Tibial nerve (tissue), 4 donors: ENCODE data around the gene CCDC34. TPM values are rescaled to one million over a fixed set of nuclear protein-coding genes. Genes with fewer than 3 reads are reported as not detected.

Source experiments
- DNase-seq, 2 donors: peaks; one replicate each; pipeline ENCODE4 v3.0.0-alpha.2; 2019; ENCODE audit warnings: low spot score in 2 of 2
- H3K27ac ChIP-seq, 4 donors: fragments of 200-600 bp; sonication (generic) in 3 of 4; one replicate each; pipeline ENCODE4 v1.5.1; 2017 to 2019; ENCODE audit warnings: mild to moderate bottlenecking in 1 of 4
- H3K27me3 ChIP-seq, 2 donors: fragments of 200-600 bp; sonication (generic) in 1 of 2; one replicate each; pipeline versions ENCODE4 v1.5.1 to v1.6.0; 2017 to 2019
- H3K36me3 ChIP-seq, 3 donors: fragments of 200-600 bp; sonication (generic); one replicate each; pipeline ENCODE4 v1.5.1; 2018 to 2019
- H3K4me1 ChIP-seq, 4 donors: fragments of 200-600 bp; sonication (generic) in 3 of 4; one replicate each; pipeline ENCODE4 v1.5.1; 2017 to 2019
- H3K4me3 ChIP-seq, 4 donors: fragments of 200-600 bp; sonication (generic) in 3 of 4; one replicate each; pipeline ENCODE4 v1.5.1; 2017 to 2019; ENCODE audit warnings: mild to moderate bottlenecking in 1 of 4, moderate library complexity in 1 of 4
- H3K9me3 ChIP-seq, 4 donors: fragments of 200-600 bp; sonication (generic) in 3 of 4; one replicate each; pipeline ENCODE4 v1.5.1; 2017 to 2019
- EP300 ChIP-seq, 2 donors: sonication (generic); formaldehyde crosslinking; IDR thresholded peaks; one replicate each; pipeline ENCODE4 v1.6.1; 2017; ENCODE audit warnings: antibody characterized with exemption in 2 of 2, mild to moderate bottlenecking in 1 of 2
- POLR2A ChIP-seq, 2 donors: fragments of 450-650 bp; IDR thresholded peaks; one replicate each; pipeline ENCODE4 v1.6.1; 2017; ENCODE audit warnings: antibody characterized with exemption in 2 of 2, mild to moderate bottlenecking in 2 of 2, moderate library complexity in 2 of 2
- WGBS, 2 donors: methylation state at CpG; one replicate each; pipeline ENCODE4 v1.1.5; 2018; 5-methylcytosine and 5-hydroxymethylcytosine counted together
- total RNA-seq, 4 donors: library from RNA; depleted of rRNA; stranded (reverse); fragments of >200 nt; gene quantifications; one replicate each; pipeline ENCODE4 v1.1.0, GENCODE V29; 2016
- TF ChIP-seq, protein P1 (sequence below), 5 experiments: fragments of 200-600 bp in 3 of 5; fragments of 450-650 bp in 2 of 5; sonication (generic) in 3 of 5; IDR thresholded peaks; one replicate each; pipeline ENCODE4 v1.5.1; 2016 to 2019; ENCODE audit warnings: antibody characterized with exemption in 5 of 5, mild to moderate bottlenecking in 3 of 5, moderate library complexity in 2 of 5

Gene CCDC34
- total RNA-seq, 4 donors from 2014 or later, result 1.4 to 11.5 (median 4.7) TPM

DNA sequence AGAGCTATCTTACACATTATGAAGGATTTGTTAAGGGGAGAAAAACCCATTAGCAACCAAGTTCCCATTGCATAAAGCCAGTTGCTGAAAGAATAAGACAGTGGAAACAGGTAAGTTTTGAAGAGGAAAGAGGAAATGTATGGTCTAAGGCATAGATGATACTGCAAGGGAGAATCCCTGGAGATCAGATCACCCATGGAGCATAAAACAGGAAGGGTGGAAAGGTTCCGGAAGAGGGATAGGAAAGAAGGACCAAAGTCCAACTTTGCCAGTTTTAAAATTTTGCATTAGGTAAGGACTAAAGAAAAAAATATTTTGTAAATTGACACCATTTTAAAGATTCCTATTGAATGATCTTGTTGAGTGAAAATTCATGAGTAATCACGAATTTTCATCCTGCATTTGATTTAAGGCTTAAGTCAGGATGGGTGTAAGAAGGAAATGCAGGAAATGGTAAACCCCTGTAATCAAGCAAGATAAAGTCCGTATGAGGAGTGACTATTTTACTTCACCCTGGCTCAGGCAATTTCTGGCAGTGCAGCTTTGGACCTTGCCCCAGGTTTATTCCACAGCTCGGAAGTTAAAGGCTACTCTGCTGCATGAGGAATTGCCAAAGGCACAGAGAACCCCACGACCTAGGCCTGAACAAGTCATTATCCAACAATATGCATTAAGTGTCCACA lies 70.9 kb downstream of the CCDC34 start:
- no peak for DNase-seq
- peak overlapping the region in 1 of 4 donors; percentile 2 for H3K27ac ChIP-seq
- WGBS, 2 donors, result 79 to 80% methylated on average over 5 of the region's 5 CpGs

DNA sequence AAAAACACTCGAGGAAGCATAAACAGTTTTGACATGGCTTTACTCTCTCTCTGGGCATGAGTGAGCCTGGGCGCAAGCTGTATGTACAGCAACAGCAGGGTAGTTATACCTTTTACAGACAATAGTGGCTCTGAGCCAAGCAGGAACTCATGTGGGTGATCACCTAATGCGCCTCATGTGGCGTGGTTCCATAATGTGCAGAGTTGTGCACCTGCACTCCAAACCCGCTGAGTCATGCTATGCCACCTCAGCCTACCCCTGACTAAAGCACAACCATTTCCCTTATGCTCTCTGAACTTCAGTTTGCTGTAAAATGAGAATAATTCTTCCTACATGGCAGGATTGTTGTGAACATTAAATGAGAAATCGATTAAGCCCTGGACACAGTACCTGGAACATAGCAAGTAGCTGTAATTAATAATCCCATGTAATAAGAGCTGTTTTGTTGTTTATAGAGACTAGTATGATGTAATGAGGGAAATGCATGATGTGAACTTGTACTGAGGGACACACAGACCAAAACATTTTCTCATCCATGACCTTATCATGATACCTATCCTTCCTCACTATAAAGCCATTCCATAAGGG lies 71.6 kb downstream of the CCDC34 start:
- WGBS, 2 donors, result 97 to 98% methylated on average over 6 of the region's 6 CpGs
- TF ChIP-seq EP300 (IDR thresholded peaks at IDR 0.05) (no peak), POLR2A (IDR thresholded peaks at IDR 0.05) (no peak)
- TF ChIP-seq, protein P1, sequence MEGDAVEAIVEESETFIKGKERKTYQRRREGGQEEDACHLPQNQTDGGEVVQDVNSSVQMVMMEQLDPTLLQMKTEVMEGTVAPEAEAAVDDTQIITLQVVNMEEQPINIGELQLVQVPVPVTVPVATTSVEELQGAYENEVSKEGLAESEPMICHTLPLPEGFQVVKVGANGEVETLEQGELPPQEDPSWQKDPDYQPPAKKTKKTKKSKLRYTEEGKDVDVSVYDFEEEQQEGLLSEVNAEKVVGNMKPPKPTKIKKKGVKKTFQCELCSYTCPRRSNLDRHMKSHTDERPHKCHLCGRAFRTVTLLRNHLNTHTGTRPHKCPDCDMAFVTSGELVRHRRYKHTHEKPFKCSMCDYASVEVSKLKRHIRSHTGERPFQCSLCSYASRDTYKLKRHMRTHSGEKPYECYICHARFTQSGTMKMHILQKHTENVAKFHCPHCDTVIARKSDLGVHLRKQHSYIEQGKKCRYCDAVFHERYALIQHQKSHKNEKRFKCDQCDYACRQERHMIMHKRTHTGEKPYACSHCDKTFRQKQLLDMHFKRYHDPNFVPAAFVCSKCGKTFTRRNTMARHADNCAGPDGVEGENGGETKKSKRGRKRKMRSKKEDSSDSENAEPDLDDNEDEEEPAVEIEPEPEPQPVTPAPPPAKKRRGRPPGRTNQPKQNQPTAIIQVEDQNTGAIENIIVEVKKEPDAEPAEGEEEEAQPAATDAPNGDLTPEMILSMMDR (IDR thresholded peaks at IDR 0.05), result no peak
- Histone ChIP-seq H3K27ac (peak overlapping the region in 1 of 4 donors; percentile 2), H3K4me3 (no peak overlapping the region), H3K9me3 (peaks cover 0 to 2% (median 0%) of the 10 kb centered on the region in 4 donors), H3K4me1 (no peaks in the 10 kb centered on the region), H3K27me3 (no peaks in the 10 kb centered on the region), H3K36me3 (no peaks in the 10 kb centered on the region)
- DNase-seq, result no peak

More for the DNA sequence above, 70.9 kb downstream of the CCDC34 start:
- Histone ChIP-seq H3K36me3 (no peaks in the 10 kb centered on the region), H3K9me3 (peaks cover 0 to 2% (median 0%) of the 10 kb centered on the region in 4 donors), H3K4me3 (no peak overlapping the region), H3K4me1 (no peaks in the 10 kb centered on the region), H3K27me3 (no peaks in the 10 kb centered on the region)
- TF ChIP-seq, protein P1 (IDR thresholded peaks at IDR 0.05), result no peak
- TF ChIP-seq POLR2A (IDR thresholded peaks at IDR 0.05) (no peak), EP300 (IDR thresholded peaks at IDR 0.05) (no peak)

DNA sequence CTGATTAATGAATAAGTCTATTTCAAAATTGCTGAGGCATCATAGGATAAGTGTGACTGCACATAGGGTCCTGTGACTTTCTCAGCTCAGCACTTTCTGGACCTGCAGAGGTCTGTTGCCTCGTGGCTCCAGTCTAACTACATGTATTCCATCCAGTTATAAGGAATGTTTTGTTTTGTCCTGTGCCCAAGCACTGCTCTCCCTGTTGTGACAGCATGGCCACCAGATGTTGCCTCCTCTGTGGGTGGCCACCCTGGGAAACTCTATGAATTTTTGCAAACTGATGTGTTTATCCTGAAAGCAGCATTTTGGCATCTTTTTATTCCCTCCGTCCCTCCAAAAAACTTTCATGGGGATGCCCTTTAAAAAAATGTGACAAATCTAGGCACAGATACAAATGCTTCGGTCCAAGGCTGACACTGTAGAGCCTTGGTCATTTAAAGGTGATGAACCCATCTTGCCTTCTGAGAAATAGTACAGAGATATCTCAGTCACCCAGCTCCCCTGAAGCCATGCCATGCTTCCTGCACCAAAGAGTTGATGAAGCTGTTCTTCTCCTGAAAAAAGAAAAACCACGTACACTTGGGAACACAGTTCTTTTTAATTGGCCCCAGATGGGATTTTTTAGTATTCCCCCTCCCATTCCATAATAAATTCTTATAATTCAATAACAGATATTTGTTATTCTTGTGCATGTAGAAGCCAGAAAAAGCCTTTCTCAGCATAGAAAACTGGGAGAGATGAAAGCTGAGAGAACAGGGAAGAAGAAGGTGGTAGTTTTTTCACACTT lies 72.6 kb downstream of the CCDC34 start:
- Histone ChIP-seq H3K4me1 (no peaks in the 10 kb centered on the region), H3K4me3 (no peak overlapping the region), H3K36me3 (no peaks in the 10 kb centered on the region), H3K27me3 (no peaks in the 10 kb centered on the region), H3K9me3 (peaks cover 0 to 2% (median 0%) of the 10 kb centered on the region in 4 donors), H3K27ac (no peak overlapping the region)
- 50 to 61% methylated on average over 4 of the region's 4 CpGs for WGBS, 2 donors
- no peak for DNase-seq
- TF ChIP-seq, protein P1 (IDR thresholded peaks at IDR 0.05), result no peak
- TF ChIP-seq POLR2A (IDR thresholded peaks at IDR 0.05) (no peak), EP300 (IDR thresholded peaks at IDR 0.05) (no peak)

Other genes starting within 250 kb of the CCDC34 start
- gene LGR4, start 109.6 kb upstream of the CCDC34 start, total RNA-seq, result 10 to 100 TPM; 26.5 to 51.3 (median 31.9) TPM
- gene LIN7C, start 143.6 kb upstream of the CCDC34 start, total RNA-seq, result 10 to 100 TPM; 25.7 to 41.5 (median 36.2) TPM